OCI-LY1 (cell line): ENCODE results near the gene RSPH1.

Source experiments
- H2AFZ ChIP-seq: fragments of 200-600 bp; sonication (generic), shearing (Covaris generic); 2 replicates; pipeline ENCODE4 v1.6.0; 2014; ENCODE audit warnings: antibody characterized with exemption, mild to moderate bottlenecking, low read length
- H3F3A ChIP-seq: fragments of 200-600 bp; sonication (generic), shearing (Covaris generic); 2 replicates; pipeline ENCODE4 v1.6.0; 2014; ENCODE audit warnings: mild to moderate bottlenecking, antibody characterized with exemption, low read length, moderate library complexity; ENCODE audit not compliant: insufficient read depth
- H3K27ac ChIP-seq: fragments of 200-600 bp; sonication (generic); 2 replicates; pipeline ENCODE4 v1.5.1; 2014; ENCODE audit warnings: low read length, mixed run types, mild to moderate bottlenecking, low read depth; ENCODE audit not compliant: poor library complexity, severe bottlenecking
- H3K27me3 ChIP-seq: fragments of 200-600 bp; sonication (generic); 2 replicates; pipeline ENCODE4 v1.6.0; 2014; ENCODE audit warnings: antibody characterized with exemption, mild to moderate bottlenecking, low read length, moderate library complexity; ENCODE audit not compliant: insufficient read depth
- H3K36me3 ChIP-seq: fragments of 200-600 bp; sonication (generic); 2 replicates; pipeline ENCODE4 v1.6.1; 2014; ENCODE audit warnings: mild to moderate bottlenecking, antibody characterized with exemption, low read length, moderate library complexity, mixed read lengths; ENCODE audit not compliant: insufficient read depth
- H3K4me1 ChIP-seq: fragments of 200-600 bp; sonication (generic); 2 replicates; pipeline ENCODE4 v1.5.1; 2014; ENCODE audit warnings: mild to moderate bottlenecking, low read length, moderate library complexity; ENCODE audit not compliant: insufficient read depth, severe bottlenecking
- H3K4me2 ChIP-seq: fragments of 200-600 bp; sonication (generic), shearing (Covaris generic); 2 replicates; pipeline ENCODE4 v1.6.1; 2014; ENCODE audit warnings: low read length
- H3K4me3 ChIP-seq: fragments of 200-600 bp; sonication (generic); 2 replicates; pipeline ENCODE4 v1.5.1; 2014; ENCODE audit warnings: low read length, low read depth, mild to moderate bottlenecking, mixed read lengths; ENCODE audit not compliant: poor library complexity, severe bottlenecking
- H3K79me2 ChIP-seq: fragments of 200-600 bp; shearing (Covaris generic); 2 replicates; pipeline ENCODE4 v1.6.1; 2016; ENCODE audit warnings: mixed run types, low read length, mixed read lengths; ENCODE audit not compliant: insufficient read depth
- H3K9ac ChIP-seq: fragments of 200-600 bp; sonication (generic), shearing (Covaris generic); 2 replicates; pipeline ENCODE4 v1.6.1; 2014; ENCODE audit warnings: mild to moderate bottlenecking, low read length, mixed read lengths
- H3K9me2 ChIP-seq: fragments of 200-600 bp; sonication (generic), shearing (Covaris generic); 2 replicates; pipeline ENCODE4 v1.6.1; 2014; ENCODE audit warnings: low read depth, mild to moderate bottlenecking, low read length, mixed read lengths
- H3K9me3 ChIP-seq: fragments of 200-600 bp; shearing (Covaris generic); 2 replicates; pipeline ENCODE4 v1.6.1; 2014; ENCODE audit warnings: low read length, mixed read lengths
- H4K20me1 ChIP-seq: fragments of 200-600 bp; sonication (generic), shearing (Covaris generic); 2 replicates; pipeline ENCODE4 v1.6.0; 2016; ENCODE audit warnings: mild to moderate bottlenecking, low read length; ENCODE audit not compliant: insufficient read depth
- EZH2 ChIP-seq: fragments of 200-600 bp; sonication (generic), shearing (Covaris generic); IDR thresholded peaks from 2 replicates; pipeline ENCODE4 v1.8.0; 2017; ENCODE audit warnings: borderline replicate concordance, mixed run types, mild to moderate bottlenecking, antibody characterized with exemption, low read length, moderate library complexity, mixed read lengths
- TF ChIP-seq, protein P1 (sequence below): fragments of 200-600 bp; sonication (generic), shearing (Covaris generic); IDR thresholded peaks from 2 replicates; pipeline ENCODE4 v1.5.1; 2017; ENCODE audit warnings: mild to moderate bottlenecking, antibody characterized with exemption, low read length, moderate library complexity, mixed read lengths

Gene RSPH1

DNA sequence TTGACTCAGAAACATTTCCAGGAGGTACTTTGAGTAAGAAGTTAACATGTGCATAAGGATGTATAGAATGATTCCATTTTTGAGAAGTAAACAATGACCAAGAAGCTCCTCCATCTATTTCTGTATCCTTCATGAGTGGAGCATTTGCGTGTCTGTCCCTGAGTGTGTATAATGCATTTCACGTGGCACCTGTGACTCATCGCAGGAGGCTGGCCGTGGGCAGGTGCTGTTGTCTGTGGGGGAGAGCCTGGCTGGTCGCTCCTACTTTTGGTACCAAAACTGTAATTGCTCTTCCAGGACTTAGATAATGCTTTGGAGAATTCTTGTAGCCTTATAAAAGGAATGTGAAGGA lies 34.1 kb upstream of the RSPH1 start:
- H3K79me2 ChIP-seq = peaks cover 7% of the 10 kb centered on the region; the same call in 1 of the 2 replicates
- 0 out of 2 replicates have a peak, but pooled peaks cover 7% of the 10 kb centered on the region for H3F3A ChIP-seq
- H4K20me1 ChIP-seq = no peaks in the 10 kb centered on the region
- H3K27me3 ChIP-seq = no peaks in the 10 kb centered on the region
- no peak overlapping the region for H2AFZ ChIP-seq
- H3K4me1 ChIP-seq = peaks cover 100% of the 10 kb centered on the region
- no peaks in the 10 kb centered on the region for H3K9me3 ChIP-seq
- H3K36me3 ChIP-seq = peaks cover 5% of the 10 kb centered on the region; the same call in 1 of the 2 replicates
- H3K4me2 ChIP-seq = peak overlapping the region; percentile 86
- peak overlapping the region; percentile 21; the same call in 1 of the 2 replicates for H3K9ac ChIP-seq
- H3K4me3 ChIP-seq = peak overlapping the region; percentile 65
- peak overlapping the region; percentile 98 for H3K27ac ChIP-seq
- TF ChIP-seq, protein P1, sequence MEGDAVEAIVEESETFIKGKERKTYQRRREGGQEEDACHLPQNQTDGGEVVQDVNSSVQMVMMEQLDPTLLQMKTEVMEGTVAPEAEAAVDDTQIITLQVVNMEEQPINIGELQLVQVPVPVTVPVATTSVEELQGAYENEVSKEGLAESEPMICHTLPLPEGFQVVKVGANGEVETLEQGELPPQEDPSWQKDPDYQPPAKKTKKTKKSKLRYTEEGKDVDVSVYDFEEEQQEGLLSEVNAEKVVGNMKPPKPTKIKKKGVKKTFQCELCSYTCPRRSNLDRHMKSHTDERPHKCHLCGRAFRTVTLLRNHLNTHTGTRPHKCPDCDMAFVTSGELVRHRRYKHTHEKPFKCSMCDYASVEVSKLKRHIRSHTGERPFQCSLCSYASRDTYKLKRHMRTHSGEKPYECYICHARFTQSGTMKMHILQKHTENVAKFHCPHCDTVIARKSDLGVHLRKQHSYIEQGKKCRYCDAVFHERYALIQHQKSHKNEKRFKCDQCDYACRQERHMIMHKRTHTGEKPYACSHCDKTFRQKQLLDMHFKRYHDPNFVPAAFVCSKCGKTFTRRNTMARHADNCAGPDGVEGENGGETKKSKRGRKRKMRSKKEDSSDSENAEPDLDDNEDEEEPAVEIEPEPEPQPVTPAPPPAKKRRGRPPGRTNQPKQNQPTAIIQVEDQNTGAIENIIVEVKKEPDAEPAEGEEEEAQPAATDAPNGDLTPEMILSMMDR = no peak
- H3K9me2 ChIP-seq = no peaks in the 10 kb centered on the region

DNA sequence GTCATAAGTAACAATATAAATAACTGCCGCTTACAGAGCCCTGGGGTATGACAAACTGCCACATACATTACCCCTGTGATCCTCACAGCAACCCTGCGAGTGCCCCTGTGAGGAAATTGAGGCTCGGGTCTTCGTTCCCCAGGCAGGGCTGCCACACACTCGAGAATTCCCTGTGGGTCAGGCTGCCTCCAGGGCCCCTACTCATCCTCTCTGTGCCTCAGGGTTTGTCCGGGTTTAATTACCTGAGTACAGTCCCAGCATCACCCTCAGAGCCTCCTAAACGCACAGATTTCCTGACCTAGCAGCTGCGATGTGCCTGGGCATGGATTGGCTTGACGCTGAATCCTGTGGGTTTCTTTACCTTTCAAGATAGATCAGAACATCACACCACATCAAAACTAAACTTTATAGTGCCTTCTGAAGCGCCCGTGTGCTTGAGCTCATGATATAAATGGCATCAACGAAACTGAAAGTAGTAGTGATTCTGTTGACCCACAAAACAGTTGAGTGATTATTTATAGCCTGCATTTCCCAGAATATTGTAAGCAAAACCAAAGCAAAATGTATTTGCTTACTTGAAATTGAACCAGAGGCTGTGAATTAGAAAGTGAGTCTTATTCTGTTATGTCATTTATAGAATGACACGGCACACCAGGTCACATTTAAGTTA lies 31.6 kb upstream of the RSPH1 start:
- H3K36me3 ChIP-seq = peaks cover 8% of the 10 kb centered on the region; the same call in 1 of the 2 replicates
- H3K27ac ChIP-seq = peak overlapping the region; percentile 97
- H3K4me1 ChIP-seq = peaks cover 94% of the 10 kb centered on the region
- H3K9me2 ChIP-seq = no peaks in the 10 kb centered on the region
- no peak overlapping the region for H2AFZ ChIP-seq
- H3K4me2 ChIP-seq = peak overlapping the region; percentile 89
- 0 out of 2 replicates have a peak, but pooled peaks cover 7% of the 10 kb centered on the region for H3F3A ChIP-seq
- TF ChIP-seq, protein P1 = no peak
- no peak for TF ChIP-seq EZH2
- H3K79me2 ChIP-seq = no peaks in the 10 kb centered on the region
- H3K9me3 ChIP-seq = no peaks in the 10 kb centered on the region
- peak overlapping the region; percentile 66 for H3K9ac ChIP-seq
- no peaks in the 10 kb centered on the region for H4K20me1 ChIP-seq
- H3K27me3 ChIP-seq = no peaks in the 10 kb centered on the region
- H3K4me3 ChIP-seq = peak overlapping the region; percentile 47

DNA sequence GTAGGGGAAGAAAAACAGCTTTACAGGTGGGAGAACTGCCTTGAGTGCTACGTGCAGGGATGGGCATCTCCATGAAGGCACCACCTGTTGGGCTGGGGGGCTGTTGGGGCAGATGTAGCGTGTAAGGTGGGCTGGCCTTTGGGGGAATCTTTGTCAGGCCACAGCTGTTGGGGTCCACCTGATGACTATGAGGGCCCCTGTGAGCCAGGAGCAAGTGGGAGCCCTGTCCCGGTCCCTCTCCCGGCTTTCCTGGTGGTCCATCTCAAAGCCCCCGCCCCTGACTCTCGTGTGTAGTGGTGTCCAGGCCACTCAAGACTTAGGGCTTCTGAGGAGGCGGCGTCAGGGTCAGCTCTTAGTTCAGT lies 31.1 kb upstream of the RSPH1 start:
- TF ChIP-seq, protein P1 = no peak
- TF ChIP-seq EZH2 = no peak
- H3K9ac ChIP-seq = peak overlapping the region; percentile 66
- H3K27me3 ChIP-seq = no peaks in the 10 kb centered on the region
- H3K79me2 ChIP-seq = no peaks in the 10 kb centered on the region
- H3K4me2 ChIP-seq = peak overlapping the region; percentile 89
- H4K20me1 ChIP-seq = no peaks in the 10 kb centered on the region
- H2AFZ ChIP-seq = no peak overlapping the region
- H3K36me3 ChIP-seq = peaks cover 14% of the 10 kb centered on the region; the same call in 1 of the 2 replicates
- H3F3A ChIP-seq = 0 out of 2 replicates have a peak, but pooled peaks cover 7% of the 10 kb centered on the region
- H3K4me1 ChIP-seq = peaks cover 89% of the 10 kb centered on the region
- H3K9me3 ChIP-seq = no peaks in the 10 kb centered on the region
- H3K4me3 ChIP-seq = peak overlapping the region; percentile 47
- H3K9me2 ChIP-seq = no peaks in the 10 kb centered on the region
- peak overlapping the region; percentile 97 for H3K27ac ChIP-seq
